Stimulated activated naive CD8-positive, alpha-beta T cell treated with anti-CD3 and anti-CD28 coated beads, Interleukin-15, Interleukin-2, amounts not matched to agents 100 ng/mL and 50 ng/mL, for 24 hours (primary cell): Measurements from ENCODE around the gene RRP1.
A peak's percentile ranks its signal among the peaks of the same experiment; 100 is the strongest.

Experiments
- H3K27ac Mint-ChIP-seq: one replicate; pipeline ENCODE4 v1.8.0; 2021; ENCODE audit warnings: mild to moderate bottlenecking, mixed read lengths
- H3K27me3 Mint-ChIP-seq: one replicate; pipeline ENCODE4 v1.8.0; 2021; ENCODE audit warnings: mixed read lengths
- H3K36me3 Mint-ChIP-seq: one replicate; pipeline ENCODE4 v1.8.0; 2021; ENCODE audit warnings: low read depth, mixed read lengths
- H3K4me1 Mint-ChIP-seq: one replicate; pipeline ENCODE4 v1.8.0; 2021; ENCODE audit warnings: low read depth, mixed read lengths
- H3K4me3 Mint-ChIP-seq: one replicate; pipeline ENCODE4 v1.8.0; 2021; ENCODE audit warnings: mild to moderate bottlenecking, mixed read lengths
- H3K9me3 Mint-ChIP-seq: one replicate; pipeline ENCODE4 v1.8.0; 2021; ENCODE audit warnings: mixed read lengths

Gene RRP1

DNA sequence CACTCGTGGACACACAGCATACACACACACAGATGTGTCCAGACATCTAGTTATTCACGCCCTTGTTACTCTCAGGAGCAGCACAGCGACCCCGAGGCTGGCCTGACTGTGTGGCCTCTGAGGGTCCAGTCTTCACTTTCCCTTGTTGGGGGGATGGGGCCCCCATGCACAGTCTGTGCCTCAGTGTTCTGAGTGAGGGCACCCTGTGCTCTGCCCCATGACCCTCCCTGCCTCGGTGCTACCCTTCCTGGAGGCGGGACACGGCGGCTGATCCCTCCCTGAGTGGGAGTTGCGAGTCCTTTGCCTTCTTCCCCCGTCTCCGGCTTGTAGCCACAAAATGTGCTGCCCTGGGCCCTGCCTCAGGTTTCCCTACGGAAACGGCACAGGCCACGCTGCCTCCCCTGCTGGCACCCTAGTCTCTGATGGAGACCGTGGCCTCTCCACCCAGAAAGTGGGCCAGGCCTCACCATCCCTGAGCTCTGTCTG lies 21.8 kb upstream of the RRP1 start:
- Mint-ChIP-seq H3K4me1 (peaks cover 8% of the 10 kb centered on the region), H3K4me3 (no peak overlapping the region), H3K27ac (no peak overlapping the region)

DNA sequence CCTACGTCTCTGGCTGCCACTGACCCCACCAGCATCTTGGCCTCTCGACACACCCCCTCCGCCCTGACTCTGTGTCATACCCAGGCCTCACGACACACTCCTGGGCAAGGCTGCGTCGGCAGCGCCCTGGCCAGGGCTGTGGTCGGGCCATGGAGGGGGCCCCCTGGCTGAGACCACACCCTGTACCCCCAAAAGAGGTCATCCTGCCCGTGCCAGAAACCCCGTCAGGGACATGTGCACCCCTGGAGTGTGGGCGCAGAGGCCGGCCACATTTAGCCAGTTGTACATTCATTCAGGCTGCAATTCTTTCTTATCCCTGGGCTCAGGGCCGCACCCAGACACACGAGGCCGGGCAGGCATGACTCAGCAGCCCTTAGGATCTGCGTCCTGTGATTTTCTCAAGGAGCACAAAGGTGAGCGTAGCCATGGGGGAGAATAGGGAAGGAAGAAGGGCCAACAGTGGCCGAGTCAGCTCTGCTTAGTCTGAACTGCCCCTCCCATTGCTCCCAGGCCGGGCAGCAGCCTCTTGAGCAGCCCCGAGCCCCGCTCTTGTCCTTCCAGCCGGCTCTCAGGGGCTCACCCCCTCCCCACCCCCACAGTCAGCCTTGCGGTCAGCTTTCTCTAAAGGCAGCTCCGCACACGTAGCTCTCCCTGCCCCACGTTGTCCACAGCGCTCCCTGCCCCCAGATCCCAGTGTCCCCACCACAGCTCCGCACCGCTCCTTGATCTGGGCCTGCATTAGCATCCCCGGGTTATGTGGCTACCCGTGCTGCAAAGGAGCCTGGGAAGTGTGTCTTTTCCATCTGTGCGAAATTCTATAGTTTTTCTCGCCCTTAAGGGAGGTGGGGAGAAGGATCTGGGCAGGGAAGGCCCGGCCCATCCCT lies 21.2 kb upstream of the RRP1 start:
- H3K4me1 Mint-ChIP-seq: peaks cover 8% of the 10 kb centered on the region
- no peaks in the 10 kb centered on the region for H3K9me3 Mint-ChIP-seq
- H3K27me3 Mint-ChIP-seq: no peaks in the 10 kb centered on the region
- H3K4me3 Mint-ChIP-seq: no peak overlapping the region
- H3K36me3 Mint-ChIP-seq: peaks cover 9% of the 10 kb centered on the region
- no peak overlapping the region for H3K27ac Mint-ChIP-seq

More for the DNA sequence above, 21.8 kb upstream of the RRP1 start:
- Mint-ChIP-seq H3K36me3 (peaks cover 6% of the 10 kb centered on the region), H3K9me3 (no peaks in the 10 kb centered on the region), H3K27me3 (no peaks in the 10 kb centered on the region)

DNA sequence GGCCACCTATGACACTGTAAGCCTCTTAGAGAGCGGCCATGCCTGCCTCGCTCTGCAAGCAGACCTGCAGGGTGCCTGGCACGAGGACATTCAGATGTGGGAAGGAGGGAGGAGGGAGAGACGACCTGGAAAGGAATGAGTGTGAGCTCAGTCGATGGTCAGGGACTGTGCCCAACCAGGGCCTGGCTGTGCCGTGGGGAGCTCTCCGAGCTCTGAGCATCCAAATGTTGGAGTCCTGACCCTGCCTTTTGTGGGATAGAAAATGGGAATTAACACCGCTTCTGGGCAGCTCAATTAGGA lies 20.6 kb upstream of the RRP1 start:
- no peaks in the 10 kb centered on the region for H3K9me3 Mint-ChIP-seq
- H3K36me3 Mint-ChIP-seq: peaks cover 15% of the 10 kb centered on the region
- H3K27ac Mint-ChIP-seq: no peak overlapping the region
- H3K4me3 Mint-ChIP-seq: no peak overlapping the region
- H3K4me1 Mint-ChIP-seq: peaks cover 8% of the 10 kb centered on the region
- no peaks in the 10 kb centered on the region for H3K27me3 Mint-ChIP-seq

DNA sequence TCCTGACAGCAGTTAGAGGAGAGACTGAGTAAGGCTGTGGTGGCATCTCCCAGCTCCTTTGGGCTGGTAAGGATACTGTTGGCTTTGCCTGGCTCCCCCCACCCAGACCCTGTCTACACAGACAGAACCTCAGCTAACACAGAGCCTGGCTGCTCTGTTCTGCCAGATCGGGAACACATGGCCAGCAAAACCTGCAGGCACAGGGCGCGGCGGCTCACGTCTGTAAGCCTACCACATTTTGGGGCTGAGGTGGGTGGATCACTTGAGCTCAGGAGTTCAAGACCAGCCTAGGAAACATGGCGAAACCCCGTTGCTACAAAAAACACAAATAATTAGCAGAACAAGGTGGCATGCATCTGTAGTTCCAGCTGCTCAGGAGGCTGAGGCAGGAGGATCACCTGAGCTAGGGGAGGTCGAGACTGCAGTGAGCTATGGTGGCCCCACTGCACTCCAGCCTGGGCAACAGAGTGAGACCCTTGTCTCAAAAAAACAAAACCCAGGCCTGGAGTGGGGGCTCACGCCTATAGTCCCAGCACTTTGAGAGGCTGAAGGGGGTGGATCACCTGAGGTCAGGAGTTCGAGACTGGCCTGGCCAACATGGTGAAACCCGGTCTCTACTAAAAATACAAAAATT lies 19.9 kb upstream of the RRP1 start:
- H3K27me3 Mint-ChIP-seq: no peaks in the 10 kb centered on the region
- peaks cover 8% of the 10 kb centered on the region for H3K4me1 Mint-ChIP-seq
- H3K27ac Mint-ChIP-seq: no peak overlapping the region
- no peak overlapping the region for H3K4me3 Mint-ChIP-seq
- H3K36me3 Mint-ChIP-seq: peaks cover 19% of the 10 kb centered on the region
- no peaks in the 10 kb centered on the region for H3K9me3 Mint-ChIP-seq

DNA sequence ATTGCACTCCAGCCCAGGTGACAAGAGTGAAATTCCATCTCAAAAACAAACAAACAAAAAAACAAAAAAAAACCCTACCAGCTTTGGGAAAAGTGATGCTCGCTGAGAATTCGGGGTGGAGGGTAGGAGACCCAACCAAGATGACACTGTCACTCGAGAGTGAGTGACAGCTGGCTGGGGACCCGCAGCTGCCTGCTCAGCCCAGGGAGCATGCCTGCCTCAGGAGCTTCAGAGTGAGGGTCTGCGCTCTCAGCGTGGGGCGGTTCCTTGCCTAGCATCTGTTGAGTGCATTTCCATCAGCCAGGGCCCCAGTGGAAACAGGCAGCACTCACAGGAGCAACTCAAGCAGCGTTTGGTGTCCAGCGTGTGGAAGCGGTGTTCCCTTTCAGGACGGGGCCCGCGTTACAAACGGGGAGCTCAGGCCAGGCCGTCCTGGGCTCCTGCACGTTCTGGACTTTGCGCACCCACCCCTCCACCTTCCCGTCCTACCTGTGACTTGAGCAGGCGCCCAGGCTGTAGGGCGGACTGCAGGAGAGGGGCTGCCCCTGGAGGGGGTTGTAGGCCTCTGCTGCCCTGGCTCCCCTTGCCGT lies 19.2 kb upstream of the RRP1 start:
- Mint-ChIP-seq H3K27ac (no peak overlapping the region), H3K9me3 (no peaks in the 10 kb centered on the region), H3K4me3 (no peak overlapping the region), H3K4me1 (peaks cover 14% of the 10 kb centered on the region), H3K36me3 (peaks cover 19% of the 10 kb centered on the region), H3K27me3 (no peaks in the 10 kb centered on the region)

DNA sequence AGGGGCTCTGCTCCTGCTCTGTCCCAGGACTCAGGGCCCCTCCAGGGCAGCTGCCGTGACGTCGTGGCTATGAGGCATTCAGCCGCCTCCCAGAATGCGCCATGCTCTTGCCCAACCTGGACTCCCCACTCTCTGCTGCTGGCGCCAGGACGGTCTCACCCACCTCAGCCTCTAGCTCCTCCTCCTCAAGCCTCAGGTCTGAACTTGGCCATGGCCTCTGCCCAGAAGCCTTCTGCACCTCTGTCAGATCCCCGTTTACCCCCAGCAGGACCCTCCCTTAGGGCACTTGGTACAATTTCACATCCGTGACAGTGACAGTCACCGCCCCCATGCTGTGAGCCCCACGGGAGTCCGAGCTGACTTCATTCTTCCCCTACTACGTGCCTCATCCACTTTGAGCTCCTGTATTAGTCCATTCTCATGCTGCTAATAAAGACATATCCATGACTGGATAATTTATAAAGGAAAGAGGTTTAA lies 18.1 kb upstream of the RRP1 start:
- Mint-ChIP-seq H3K4me3 (no peak overlapping the region), H3K4me1 (peaks cover 20% of the 10 kb centered on the region), H3K27me3 (no peaks in the 10 kb centered on the region), H3K9me3 (no peaks in the 10 kb centered on the region), H3K36me3 (peaks cover 23% of the 10 kb centered on the region), H3K27ac (no peak overlapping the region)

DNA sequence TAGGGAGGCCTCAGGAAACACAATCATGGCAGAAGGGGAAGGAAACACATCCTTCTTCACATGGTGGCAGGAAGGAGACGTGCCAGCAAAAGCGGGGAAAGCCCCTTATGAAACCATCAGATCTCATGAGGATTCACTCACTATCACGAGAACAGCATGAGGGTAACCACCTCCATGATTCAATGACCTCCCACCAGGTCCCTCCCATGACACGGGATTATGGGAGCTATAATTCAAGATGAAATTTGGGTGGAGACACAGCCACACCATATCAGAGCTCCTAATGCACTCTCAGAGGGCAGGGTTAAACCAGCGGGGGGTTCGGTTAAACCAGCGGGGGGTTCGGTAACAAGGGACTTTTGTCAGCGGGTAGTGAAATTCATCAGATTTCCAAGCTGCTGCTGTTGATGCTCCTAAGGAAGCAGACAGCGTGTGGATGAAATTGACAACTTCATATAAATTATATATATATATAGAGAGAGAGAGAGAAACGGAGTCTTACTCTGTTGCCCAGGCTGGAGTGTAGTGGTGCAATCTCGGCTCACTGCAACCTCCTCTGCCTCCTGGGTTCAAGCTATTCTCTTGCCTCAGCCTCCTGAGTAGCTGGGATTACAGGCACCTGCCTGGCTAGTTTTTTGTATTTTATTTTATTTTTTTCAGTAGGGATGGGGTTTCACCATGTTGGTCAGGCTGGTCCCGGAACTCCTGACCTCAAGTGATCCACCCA lies 17.5 kb upstream of the RRP1 start:
- Mint-ChIP-seq H3K27me3 (no peaks in the 10 kb centered on the region), H3K27ac (no peak overlapping the region), H3K4me1 (peaks cover 20% of the 10 kb centered on the region), H3K4me3 (no peak overlapping the region), H3K36me3 (peaks cover 23% of the 10 kb centered on the region), H3K9me3 (no peaks in the 10 kb centered on the region)

DNA sequence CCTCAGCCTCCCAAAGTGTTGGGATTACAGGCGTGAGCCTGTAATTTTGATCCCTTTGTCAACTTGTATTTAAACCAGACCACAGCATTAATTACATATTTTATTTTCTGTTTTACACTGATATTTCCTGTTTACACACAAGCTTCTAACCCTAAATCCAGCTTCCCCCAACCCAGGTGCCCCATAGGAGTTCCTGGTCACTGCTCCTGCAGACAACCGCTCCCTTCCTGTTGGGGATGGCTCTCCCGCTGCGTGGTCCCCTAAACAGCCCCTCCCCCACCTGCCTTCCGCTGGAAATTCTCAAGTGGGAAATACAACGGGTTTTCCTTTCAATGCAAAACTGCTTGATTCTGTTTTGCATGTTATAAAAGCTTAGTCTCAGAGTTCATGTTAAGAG lies 17.0 kb upstream of the RRP1 start:
- peaks cover 21% of the 10 kb centered on the region for H3K4me1 Mint-ChIP-seq
- H3K27ac Mint-ChIP-seq: no peak overlapping the region
- H3K36me3 Mint-ChIP-seq: peaks cover 23% of the 10 kb centered on the region
- H3K27me3 Mint-ChIP-seq: no peaks in the 10 kb centered on the region
- H3K9me3 Mint-ChIP-seq: no peaks in the 10 kb centered on the region
- no peak overlapping the region for H3K4me3 Mint-ChIP-seq

DNA sequence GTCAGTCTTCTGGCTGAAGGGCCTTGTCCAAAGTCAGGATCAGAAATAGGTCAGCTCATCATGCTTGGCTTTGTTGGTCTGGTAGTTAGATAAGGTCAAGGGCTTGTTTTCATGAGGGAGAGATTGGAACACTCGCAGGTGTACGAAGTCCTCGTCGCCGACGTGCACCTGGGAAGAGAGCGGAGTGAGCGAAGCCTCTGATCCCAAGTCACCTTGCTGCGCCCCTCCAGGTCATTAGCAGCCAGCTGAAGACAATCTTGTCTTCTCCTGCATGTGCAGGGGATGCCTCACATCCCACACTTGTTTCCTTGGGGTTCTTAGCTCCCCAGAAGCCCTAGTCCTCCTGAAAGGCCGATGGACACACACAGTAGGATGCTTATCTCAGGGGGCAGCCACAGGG lies 15.2 kb upstream of the RRP1 start:
- no peak overlapping the region for H3K4me3 Mint-ChIP-seq
- no peaks in the 10 kb centered on the region for H3K9me3 Mint-ChIP-seq
- peaks cover 23% of the 10 kb centered on the region for H3K36me3 Mint-ChIP-seq
- peaks cover 35% of the 10 kb centered on the region for H3K4me1 Mint-ChIP-seq
- no peak overlapping the region for H3K27ac Mint-ChIP-seq
- H3K27me3 Mint-ChIP-seq: no peaks in the 10 kb centered on the region

DNA sequence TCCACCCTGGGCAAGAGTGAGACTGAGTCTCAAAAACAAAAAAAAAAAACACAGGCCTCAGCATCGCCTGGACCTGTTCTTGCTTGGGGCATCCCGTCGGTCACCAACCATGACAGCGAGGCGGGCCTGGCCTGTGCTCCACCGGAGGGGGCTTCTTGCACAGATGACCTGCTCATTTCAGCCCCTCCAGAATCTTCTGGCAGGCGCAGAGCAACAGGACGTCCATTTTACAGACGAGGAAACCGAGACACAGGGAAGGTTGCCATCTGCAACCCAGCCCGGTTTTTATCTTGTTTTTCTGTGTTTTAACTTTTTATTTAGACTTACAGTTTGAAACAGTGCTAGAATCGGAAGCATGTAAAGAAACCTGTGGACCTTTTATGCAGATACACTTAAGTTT lies 14.2 kb upstream of the RRP1 start:
- no peaks in the 10 kb centered on the region for H3K27me3 Mint-ChIP-seq
- no peaks in the 10 kb centered on the region for H3K9me3 Mint-ChIP-seq
- H3K4me1 Mint-ChIP-seq: peaks cover 41% of the 10 kb centered on the region
- peak overlapping the region; percentile 75 for H3K27ac Mint-ChIP-seq
- H3K4me3 Mint-ChIP-seq: peak overlapping the region; percentile 89
- peaks cover 23% of the 10 kb centered on the region for H3K36me3 Mint-ChIP-seq

DNA sequence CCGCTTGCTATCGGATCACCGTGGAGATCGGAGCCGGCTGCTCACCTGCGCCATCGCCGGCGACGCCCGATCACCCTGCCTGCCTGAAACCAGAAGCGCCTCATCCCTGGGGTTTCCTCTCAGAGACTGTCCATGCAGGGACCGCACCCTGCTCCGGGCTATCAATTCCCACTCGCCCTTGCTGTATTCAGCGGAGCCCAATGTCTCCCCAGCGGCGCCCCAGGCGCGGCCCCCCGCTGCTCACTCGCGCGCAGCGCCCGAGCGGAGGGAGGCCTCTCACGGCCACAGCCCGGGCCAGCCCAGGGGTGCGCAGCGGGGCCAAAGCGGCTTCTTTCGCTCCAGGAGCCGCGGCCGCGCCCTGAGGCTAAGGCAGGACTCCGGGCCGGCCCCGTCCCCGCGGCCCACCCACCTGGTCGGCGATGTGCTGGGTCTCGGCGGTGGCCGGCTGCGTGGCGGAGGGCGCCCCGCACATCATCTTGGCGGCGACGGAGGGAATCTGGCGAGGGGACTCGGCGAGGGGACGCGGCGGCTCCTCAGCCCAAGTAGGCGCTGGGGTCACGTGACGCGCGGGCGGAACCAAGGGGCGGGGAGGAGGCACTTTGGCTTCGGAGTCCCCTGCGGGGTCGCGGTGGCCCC lies 13.5 kb upstream of the RRP1 start, which contains the start of gene CSTB:
TSS of gene CSTB (minus strand) at position 514 of the 636 bp plus-strand sequence. CDS start at position 475, 39 bp downstream.
- Mint-ChIP-seq H3K4me1 (peaks cover 41% of the 10 kb centered on the region), H3K27me3 (no peaks in the 10 kb centered on the region), H3K36me3 (peaks cover 23% of the 10 kb centered on the region), H3K9me3 (no peaks in the 10 kb centered on the region), H3K27ac (peak within 1 kb of the TSS; percentile 75), H3K4me3 (peak within 1 kb of the TSS; percentile 89)

DNA sequence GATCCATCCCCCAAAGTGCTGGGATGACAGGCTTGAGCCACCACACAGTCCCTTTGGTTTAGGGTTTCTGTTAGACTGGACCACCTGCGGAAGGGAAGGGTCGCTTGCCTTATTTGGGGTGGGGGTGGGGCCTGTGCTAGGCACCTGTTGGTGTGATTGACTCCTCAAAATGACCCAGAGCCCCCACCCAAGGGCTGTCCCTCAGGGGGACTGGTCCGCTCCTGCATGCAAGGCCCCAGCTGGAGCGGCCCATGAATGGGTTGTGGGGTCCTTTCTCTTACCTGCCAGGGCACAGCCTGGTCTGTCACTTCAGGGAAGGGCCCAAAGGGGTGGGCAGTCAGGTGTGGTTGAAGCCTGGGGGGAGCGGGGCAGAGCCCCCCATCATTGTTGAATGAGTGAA lies 11.4 kb upstream of the RRP1 start:
- Mint-ChIP-seq H3K9me3 (no peaks in the 10 kb centered on the region), H3K27ac (peak overlapping the region; percentile 74), H3K4me3 (no peak overlapping the region), H3K36me3 (peaks cover 17% of the 10 kb centered on the region), H3K4me1 (peaks cover 46% of the 10 kb centered on the region), H3K27me3 (no peaks in the 10 kb centered on the region)

DNA sequence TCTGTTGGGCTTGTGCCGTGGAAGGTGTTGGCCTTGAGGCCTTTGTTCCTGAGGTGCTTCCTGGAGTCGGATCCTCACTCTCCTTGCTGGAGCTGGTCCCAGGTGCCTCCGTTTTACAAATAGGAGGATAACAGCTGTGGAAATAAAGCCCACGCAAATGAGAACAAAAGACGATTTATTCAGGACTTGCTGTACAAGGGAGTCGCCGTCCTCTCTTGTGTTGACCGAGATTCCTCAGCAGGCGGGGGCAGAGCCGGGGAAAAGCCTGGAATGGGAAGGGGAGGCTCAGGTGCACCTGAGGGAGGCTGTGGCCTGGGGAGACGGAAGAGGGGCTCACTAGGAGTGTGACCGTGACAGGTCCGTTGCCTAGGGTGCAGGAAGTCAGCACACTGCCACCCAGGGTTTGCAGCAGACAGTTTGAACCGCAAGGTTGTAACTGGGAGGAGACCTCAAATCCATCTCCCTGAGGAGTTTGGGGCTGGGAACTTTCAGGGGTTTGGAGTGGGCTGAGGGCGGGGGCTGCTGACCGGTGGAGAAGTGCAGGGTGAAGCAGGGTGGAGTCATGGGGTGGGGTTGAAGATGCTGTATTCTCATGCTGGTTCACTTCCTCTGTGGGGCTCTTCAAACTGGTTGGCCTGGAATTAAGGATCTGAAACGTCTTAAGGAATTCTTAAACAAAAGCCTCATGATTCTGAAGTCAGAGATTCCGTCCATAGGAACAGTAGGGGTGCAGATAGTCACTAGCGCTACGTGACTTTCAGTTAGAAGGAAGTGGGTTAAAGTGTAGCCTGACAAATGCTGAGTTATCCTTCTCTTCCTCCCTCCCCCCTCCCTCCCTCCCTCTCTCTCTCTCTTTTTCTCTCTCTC lies 10.7 kb upstream of the RRP1 start:
- peaks cover 53% of the 10 kb centered on the region for H3K4me1 Mint-ChIP-seq
- peak overlapping the region; percentile 23 for H3K4me3 Mint-ChIP-seq
- peak overlapping the region; percentile 74 for H3K27ac Mint-ChIP-seq
- peaks cover 10% of the 10 kb centered on the region for H3K36me3 Mint-ChIP-seq
- H3K9me3 Mint-ChIP-seq: no peaks in the 10 kb centered on the region
- H3K27me3 Mint-ChIP-seq: no peaks in the 10 kb centered on the region
